UCSD-AML1 (cell line): Measurements from ENCODE around the gene SLC6A9.

Source experiments
- DNase-seq: peaks from one replicate; lab custom pipeline; 2025; ENCODE audit not compliant: unreplicated experiment; lab: John Stamatoyannopoulos, UW

The SLC6A9 gene

DNA sequence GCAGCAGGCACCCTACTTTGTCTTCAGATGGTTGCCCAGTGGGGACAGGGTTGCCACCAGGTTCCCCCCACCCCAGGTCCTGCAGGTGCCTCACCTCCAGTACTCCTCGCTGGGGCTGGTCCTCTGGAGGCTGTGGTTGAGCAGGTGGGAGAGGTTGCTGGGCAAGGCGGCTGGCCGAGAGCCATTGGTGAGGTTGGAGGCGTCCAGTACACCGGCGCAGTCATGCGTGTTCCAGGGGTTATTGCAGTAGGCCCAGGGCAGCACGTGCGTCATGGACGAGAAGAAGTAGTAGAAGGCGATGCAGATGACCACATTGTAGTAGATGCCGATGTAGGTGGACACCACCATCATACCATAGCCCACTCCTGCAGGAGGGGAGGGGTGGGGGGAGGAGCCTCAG, 23.0 kb downstream of the SLC6A9 start:
- no peak for DNase-seq

GRCh38 chr1:44002606-44003157, 28.6 kb downstream of the SLC6A9 start:
- no peak for DNase-seq

DNA sequence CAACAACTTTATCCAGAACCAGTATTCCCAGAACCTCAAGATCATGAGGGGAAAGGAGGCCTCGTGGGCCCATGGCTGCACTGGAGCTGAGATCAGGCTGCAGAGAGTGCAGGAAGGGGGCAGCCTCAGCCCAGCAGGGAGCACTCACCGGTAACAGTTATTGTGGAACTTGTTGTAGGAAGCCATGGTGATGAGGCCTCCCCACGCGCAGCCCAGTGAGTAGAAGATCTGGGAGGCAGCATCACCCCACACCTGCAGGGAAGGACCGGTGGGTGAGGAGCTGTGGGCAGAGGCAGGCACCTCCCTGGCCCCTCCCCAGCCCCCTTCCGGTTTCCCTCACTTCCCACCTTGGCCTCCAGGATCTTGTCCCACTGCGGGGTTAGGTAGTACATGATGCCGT, 29.1 kb downstream of the SLC6A9 start:
- DNase-seq = no peak

GRCh38 chr1:44000122-44000665, 31.1 kb downstream of the SLC6A9 start:
- DNase-seq = no peak

DNA sequence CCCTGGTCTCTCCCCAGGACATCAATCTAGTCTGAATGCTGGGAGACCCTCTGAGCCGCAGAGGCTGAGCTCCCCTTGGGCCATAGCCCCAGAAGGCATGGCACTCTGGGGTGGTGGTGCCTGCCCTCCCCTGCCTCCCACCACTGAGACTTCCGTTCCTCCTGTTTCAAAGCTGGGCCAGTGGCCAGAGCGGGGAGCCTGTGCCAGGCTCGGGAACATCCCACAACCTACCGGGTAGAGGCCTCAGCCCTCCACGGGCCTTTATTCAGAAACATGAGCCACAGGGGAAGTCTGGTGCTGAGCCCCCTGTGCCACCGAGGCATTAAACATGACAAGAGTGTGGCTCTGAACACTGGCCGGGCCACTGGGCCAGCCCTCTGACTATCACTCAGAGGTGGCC, 31.8 kb downstream of the SLC6A9 start:
- no peak for DNase-seq

DNA sequence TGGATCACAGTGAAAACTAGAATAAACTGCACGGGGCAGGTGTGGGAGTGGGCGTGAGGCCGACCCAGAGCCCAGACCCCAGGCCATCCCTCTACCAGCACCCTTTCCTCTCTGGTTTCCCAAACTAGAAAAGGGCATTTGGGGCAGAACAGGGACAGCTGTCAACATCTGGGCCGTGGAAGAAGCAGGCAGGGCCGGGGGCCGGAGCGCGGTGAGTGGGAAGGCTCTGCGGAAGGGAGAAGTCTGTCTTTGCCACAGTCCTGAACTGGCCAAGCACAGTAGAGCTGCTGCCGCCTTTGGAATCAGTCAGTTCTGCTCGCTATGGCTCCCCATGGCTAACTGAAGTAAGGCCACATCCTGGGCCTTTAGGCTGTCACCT, 33.3 kb downstream of the SLC6A9 start:
- no peak for DNase-seq

DNA sequence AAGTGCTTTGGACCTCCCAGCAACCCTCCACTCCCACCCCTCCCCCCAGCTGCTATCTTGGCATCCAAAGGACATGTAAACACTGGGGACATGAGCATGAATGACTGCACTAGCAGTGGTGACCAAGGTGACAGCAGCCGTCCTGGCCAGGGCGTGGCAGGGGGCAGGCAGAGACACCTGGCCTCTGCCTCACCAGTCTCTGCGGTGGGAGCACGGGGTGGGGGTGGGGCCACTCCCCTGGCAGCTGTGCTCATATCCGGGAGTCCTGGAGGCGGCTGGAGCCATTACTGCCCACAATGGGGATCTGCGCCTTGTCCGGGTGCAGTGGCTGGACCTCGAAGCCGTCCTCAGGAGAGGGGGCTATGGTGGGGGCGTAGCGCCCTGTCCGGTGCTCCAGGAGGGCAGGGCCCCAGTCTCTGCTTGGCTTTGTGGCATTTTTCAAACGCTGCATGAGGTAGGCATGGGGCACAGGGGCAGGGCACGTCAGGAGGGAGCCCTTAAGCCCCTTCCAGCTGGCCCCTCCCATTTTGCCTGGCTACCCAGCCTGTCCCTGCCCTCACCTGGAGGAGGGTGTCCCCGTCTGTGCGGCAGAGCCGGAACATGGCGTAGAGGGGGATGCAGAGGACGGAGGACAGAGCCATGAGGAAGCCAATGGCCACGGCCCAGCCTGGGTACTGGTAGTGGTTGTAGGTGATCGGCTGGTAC, 33.8 kb downstream of the SLC6A9 start:
- DNase-seq = no peak

DNA sequence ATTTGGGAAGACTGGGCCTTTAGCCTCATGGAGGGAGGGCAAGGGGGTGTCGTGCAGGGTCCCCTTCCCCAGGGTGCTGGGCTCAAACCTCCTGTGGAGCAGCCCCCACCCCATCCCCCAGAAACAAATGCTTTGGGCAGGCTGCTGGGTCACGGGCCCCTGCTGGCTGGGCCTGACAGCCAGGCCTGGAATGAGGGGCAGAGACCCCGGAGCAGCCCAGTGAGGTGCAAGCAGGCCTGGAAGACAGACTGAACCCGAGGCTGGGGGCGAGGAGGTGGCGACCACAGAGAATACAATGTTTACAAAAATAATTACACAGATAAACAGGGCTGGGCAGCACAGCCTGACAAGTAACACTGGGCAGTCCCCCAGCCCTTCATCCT, 34.5 kb downstream of the SLC6A9 start:
- DNase-seq = no peak

DNA sequence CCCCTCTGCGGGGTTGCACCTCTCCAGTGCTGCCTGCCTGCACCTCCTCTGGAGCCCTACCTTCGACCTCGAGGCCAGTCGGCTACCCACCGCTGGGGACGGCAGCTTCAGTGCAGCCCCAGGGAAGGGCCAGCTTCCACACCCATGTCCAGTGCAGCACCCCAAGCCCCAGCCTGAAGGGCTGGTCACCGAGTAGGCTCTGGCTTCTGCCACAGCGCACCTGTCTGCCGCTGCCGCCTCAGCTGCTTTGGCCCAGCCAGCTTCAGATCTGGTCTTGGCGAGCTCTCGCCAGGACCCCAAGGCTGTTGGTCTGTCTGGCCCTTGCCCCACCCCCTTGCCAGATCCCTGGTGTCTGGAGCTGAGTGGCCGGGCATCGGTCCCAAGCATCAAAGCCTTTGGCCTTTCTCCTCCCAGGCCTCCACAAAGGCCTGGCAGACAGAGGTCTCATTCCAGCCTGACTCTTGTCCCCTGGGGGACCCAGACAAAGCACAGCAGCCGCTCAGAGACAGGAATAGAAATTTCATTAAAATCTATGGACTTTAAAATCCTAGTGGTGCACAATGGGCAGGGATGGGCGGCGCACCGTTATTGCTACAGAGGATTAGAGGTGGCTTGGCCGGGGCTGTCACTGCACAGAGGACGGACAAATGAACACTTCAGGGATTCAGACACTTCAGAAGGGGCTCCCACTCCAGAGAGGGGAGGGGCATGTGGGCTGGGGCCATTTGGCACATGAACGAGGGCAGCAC, 35.1 kb downstream of the SLC6A9 start:
- no peak for DNase-seq

- peak; percentile 45 for DNase-seq
Measured at GRCh38 chr1:43994794-43995790, 36.2 kb downstream of the SLC6A9 start.

DNA sequence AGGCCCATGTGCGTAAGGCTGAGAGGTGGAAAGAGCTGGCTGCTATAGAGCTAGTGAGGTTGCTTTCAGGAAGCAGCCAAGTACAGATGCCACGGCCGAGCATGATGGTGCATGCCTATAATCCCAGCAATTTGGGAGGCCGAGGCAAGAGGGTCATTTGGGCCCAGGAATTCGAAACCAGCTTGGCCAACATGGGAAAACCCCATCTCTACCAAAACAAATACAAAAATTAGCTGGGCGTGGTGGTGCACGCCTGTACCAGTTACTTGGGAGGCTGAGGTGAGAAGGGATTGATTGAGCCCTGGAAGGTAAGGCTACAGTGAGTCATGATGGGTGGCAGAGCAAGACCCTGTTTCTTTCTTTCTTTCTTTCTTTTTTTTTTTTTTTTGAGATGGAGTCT, 37.2 kb downstream of the SLC6A9 start:
- no peak for DNase-seq

DNA sequence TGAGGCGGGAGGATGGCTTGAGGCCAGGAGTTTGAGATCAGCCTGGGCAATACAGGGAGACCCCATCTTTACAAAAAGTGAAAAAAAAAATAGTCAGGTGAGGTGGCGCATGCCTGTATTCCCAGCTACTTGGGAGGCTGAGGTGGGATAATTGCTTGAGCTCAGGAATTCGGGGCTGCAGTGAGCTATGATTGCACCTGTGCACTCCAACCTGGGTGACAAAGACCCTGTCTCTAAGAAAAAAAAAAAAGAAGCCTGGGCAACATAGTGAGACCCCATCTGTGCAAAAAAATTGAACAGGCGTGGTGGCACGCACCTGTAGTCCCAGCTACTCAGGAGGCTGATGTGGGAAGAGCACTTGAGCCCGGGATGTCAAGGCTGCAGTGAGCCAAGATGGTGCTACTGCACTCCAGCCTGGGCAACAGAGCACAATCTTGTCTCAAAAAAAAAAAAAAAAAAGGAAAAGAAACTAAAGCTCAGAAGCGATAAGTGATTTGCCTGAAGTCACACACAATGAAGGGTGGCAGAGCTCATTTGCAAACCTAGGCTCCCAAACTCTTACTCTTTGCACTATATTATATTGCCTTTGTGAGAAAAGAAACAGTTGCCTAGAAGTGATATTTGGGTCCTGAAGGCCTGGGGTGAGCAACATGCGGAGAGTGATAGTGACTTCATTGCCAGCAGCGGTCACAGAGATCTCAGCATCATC, 37.9 kb downstream of the SLC6A9 start:
- DNase-seq = no peak

- no peak for DNase-seq
Measured at GRCh38 chr1:43992232-43992995, 38.8 kb downstream of the SLC6A9 start.

- peak; percentile 80 for DNase-seq
Measured at GRCh38 chr1:43991476-43992231, 39.6 kb downstream of the SLC6A9 start, which contains the start of gene CCDC24. TSS of gene CCDC24 (plus strand) at chr1:43991599. CDS start at chr1:43991879, 280 bp downstream.

DNA sequence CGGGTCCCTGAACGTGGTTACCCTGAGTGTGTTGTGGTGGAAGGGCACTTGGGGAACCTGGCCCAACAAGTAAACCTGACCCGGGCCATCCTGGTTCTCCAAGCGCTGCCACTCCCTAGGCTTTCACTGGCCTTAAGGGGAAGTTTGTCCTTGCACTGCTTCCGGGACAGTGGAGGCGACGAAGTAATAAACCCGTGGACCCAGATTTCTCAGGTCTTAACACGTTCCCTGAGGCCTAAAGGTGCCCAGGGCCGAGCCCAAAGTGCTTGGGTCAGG, 40.1 kb downstream of the SLC6A9 start:
- no peak for DNase-seq

DNA sequence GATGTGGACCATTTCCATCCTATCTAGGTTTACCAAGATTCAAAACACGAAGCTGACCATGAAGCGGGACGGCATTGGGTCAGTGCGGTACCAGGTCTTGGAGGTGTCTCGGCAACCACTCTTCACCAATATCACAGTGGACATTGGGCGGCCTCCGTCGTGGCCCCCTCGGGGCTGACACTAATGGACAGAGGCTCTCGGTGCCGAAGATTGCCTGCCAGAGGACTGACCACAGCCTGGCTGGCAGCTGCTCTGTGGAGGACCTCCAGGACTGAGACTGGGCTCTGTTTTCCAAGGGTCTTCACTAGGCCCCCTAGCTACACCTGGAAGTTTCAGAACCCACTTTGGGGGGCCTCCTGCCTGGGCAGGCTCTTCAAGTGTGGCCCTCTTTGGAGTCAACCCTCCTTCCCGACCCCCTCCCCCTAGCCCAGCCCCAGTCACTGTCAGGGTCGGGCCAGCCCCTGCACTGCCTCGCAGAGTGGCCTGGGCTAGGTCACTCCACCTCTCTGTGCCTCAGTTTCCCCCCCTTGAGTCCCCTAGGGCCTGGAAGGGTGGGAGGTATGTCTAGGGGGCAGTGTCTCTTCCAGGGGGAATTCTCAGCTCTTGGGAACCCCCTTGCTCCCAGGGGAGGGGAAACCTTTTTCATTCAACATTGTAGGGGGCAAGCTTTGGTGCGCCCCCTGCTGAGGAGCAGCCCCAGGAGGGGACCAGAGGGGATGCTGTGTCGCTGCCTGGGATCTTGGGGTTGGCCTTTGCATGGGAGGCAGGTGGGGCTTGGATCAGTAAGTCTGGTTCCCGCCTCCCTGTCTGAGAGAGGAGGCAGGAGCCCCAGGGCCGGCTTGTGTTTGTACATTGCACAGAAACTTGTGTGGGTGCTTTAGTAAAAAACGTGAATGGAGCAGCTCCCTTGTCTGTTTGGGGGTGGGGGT, 40.7 kb downstream of the SLC6A9 start:
- DNase-seq = no peak

- DNase-seq = no peak
Measured at GRCh38 chr1:43987159-43987902, 43.9 kb downstream of the SLC6A9 start.
